Stimulated activated CD8-positive, alpha-beta memory T cell treated with anti-CD3 and anti-CD28 coated beads, Interleukin-7, amount 100 ng/mL, for 24 hours (primary cell): ENCODE measurements around the gene BSX.

Experiments
- DNase-seq: peaks from one replicate; pipeline ENCODE4 v3.0.0-alpha.2; 2020; ENCODE audit warnings: low read depth

The BSX gene

GRCh38 chr11:122981388-122982264, at the start of gene BSX:
TSS of gene BSX (minus strand) at chr11:122981834. CDS start at chr11:122981671, 163 bp downstream.
- DNase-seq, result peak; percentile 19

- DNase-seq, result no peak
Measured at GRCh38 chr11:123030517-123030916, 48.9 kb upstream of the BSX start.

GRCh38 chr11:123020968-123021367, 39.3 kb upstream of the BSX start:
- no peak for DNase-seq

GRCh38 chr11:123018702-123019101, 37.1 kb upstream of the BSX start:
- no peak for DNase-seq

- DNase-seq, result no peak
Measured at GRCh38 chr11:123011510-123011909, 29.9 kb upstream of the BSX start.

GRCh38 chr11:123006860-123007542, 25.4 kb upstream of the BSX start:
- DNase-seq, result no peak

GRCh38 chr11:123000721-123001120, 19.1 kb upstream of the BSX start:
- DNase-seq, result no peak

- no peak for DNase-seq
Measured at GRCh38 chr11:122998727-122999366, 17.2 kb upstream of the BSX start.

- no peak for DNase-seq
Measured at GRCh38 chr11:122995526-122995925, 13.9 kb upstream of the BSX start.

- no peak for DNase-seq
Measured at GRCh38 chr11:122984186-122985011, 2.8 kb upstream of the BSX start.

GRCh38 chr11:122983438-122984185, 2.0 kb upstream of the BSX start:
- no peak for DNase-seq

- DNase-seq, result no peak
Measured at GRCh38 chr11:122979815-122980595, 1.6 kb downstream of the BSX start.

GRCh38 chr11:122979103-122979814, 2.4 kb downstream of the BSX start:
- no peak for DNase-seq

GRCh38 chr11:122978299-122978620, 3.4 kb downstream of the BSX start:
- DNase-seq, result no peak

GRCh38 chr11:122977470-122978298, 4.0 kb downstream of the BSX start:
- no peak for DNase-seq

GRCh38 chr11:122976734-122977469, 4.7 kb downstream of the BSX start:
- DNase-seq, result no peak

- DNase-seq, result no peak
Measured at GRCh38 chr11:122976061-122976733, 5.4 kb downstream of the BSX start.

GRCh38 chr11:122963961-122964360, 17.7 kb downstream of the BSX start:
- DNase-seq, result no peak
